ENCODE results near the gene PAX6. TPM values are rescaled to one million over a fixed set of nuclear protein-coding genes. Genes with fewer than 3 reads are reported as not detected.

Gene PAX6
- total and polyA plus RNA-seq, 9 of the 15 experiments (the other 6 are each of a cell fraction or from before 2014, with no cell fraction given): 1.5 to 10.9 (median 5.3) TPM

GRCh38 chr11:31810779-31811647 lies at the start of gene PAX6 (continued):
- TF ChIP-seq THRA (IDR thresholded peaks at IDR 0.05): no peak
- TF ChIP-seq PKNOX1 (IDR thresholded peaks at IDR 0.05): peak; percentile 71
- TF ChIP-seq GTF2B (IDR thresholded peaks at IDR 0.05; ENCODE audit: extremely low read depth, insufficient read length): no peak
- TF ChIP-seq NELFE (IDR thresholded peaks at IDR 0.05; ENCODE audit: insufficient read depth, insufficient read length): no peak
- TF ChIP-seq MCM7 (IDR thresholded peaks at IDR 0.05): no peak
- TF ChIP-seq UBTF (IDR thresholded peaks at IDR 0.05; ENCODE audit: borderline replicate concordance in 1 of 2, low read depth in 2 of 2, low read length in 2 of 2): 0 out of 4 replicates have a peak, but pooled peaks of 1 of the 2 experiments have one; percentile 36
- no peak for TF ChIP-seq PRMT5 (CRISPR knock-in tag; IDR thresholded peaks at IDR 0.05)
- TF ChIP-seq HDAC8 (tag; IDR thresholded peaks at IDR 0.05): no peak
- TF ChIP-seq ZFP36 (IDR thresholded peaks at IDR 0.05; ENCODE audit: low read depth, low read length, partially characterized antibody): peak; percentile 43
- no peak for TF ChIP-seq ZNF174 (CRISPR knock-in tag; IDR thresholded peaks at IDR 0.05)
- no peak; a peak in 1 of 4 replicates for TF ChIP-seq MAZ (CRISPR knock-in tag; conservative IDR thresholded peaks at IDR 0.05 in 1 of 2, IDR thresholded peaks at IDR 0.05 in 1 of 2)
- TF ChIP-seq TEAD2 (tag; IDR thresholded peaks at IDR 0.05): no peak
- no peak; the same call in 1 of the 2 replicates for TF ChIP-seq BRD4 (IDR thresholded peaks at IDR 0.05)
- no peak for TF ChIP-seq ZNF398 (CRISPR knock-in tag; IDR thresholded peaks at IDR 0.05)
- TF ChIP-seq CTBP1 (IDR thresholded peaks at IDR 0.05; ENCODE audit: borderline replicate concordance): peak; percentile 83
- TF ChIP-seq MEF2D (tag; conservative IDR thresholded peaks at IDR 0.05; ENCODE audit: low read depth): no peak
- peak; percentile 66; the same call in 1 of the 2 replicates for TF ChIP-seq BCOR (IDR thresholded peaks at IDR 0.05)
- no peak for TF ChIP-seq PTBP1 (IDR thresholded peaks at IDR 0.05; ENCODE audit: low read depth, low read length)
- no peak for TF ChIP-seq IFI16 (CRISPR knock-in tag; IDR thresholded peaks at IDR 0.05)

All from K562 (cell line).